Activated CD4-positive, alpha-beta T cell treated with anti-CD3 and anti-CD28 coated beads, Interleukin-2, Interleukin-6, amounts not matched to agents 100 ng/mL and 50 ng/mL, durations not matched to agents 16 hours and 8 hours (primary cell): ENCODE measurements around the gene CYP4Z1.
"Not testable (repeated sequence)": the region's sequence is repeated elsewhere in the genome, so short reads cannot be mapped to it uniquely, and the experiment has no call there.

Experiments
- DNase-seq: peaks from one replicate; pipeline ENCODE4 v3.0.0-alpha.2; 2020

Gene CYP4Z1

GRCh38 chr1:47129489-47130230 lies 62.6 kb downstream of the CYP4Z1 start:
- not testable (repeated sequence) for DNase-seq

- not testable (repeated sequence) for DNase-seq
Observed at GRCh38 chr1:47132665-47133064, 65.6 kb downstream of the CYP4Z1 start.

GRCh38 chr1:47137198-47137597 lies 70.2 kb downstream of the CYP4Z1 start, which contains the start of gene CYP4A22:
Gene CYP4A22 (plus strand): TSS chr1:47137441. CDS start chr1:47137486, 45 bp downstream.
- no peak for DNase-seq

- no peak for DNase-seq
Observed at GRCh38 chr1:47137925-47138615, 71.0 kb downstream of the CYP4Z1 start.

GRCh38 chr1:47140358-47140757 lies 73.3 kb downstream of the CYP4Z1 start:
- DNase-seq, result not testable (repeated sequence)

GRCh38 chr1:47143654-47144053 lies 76.6 kb downstream of the CYP4Z1 start:
- not testable (repeated sequence) for DNase-seq

GRCh38 chr1:47146495-47146894 lies 79.5 kb downstream of the CYP4Z1 start:
- DNase-seq, result not testable (repeated sequence)

- DNase-seq, result no peak
Observed at GRCh38 chr1:47147047-47147785, 80.2 kb downstream of the CYP4Z1 start.

GRCh38 chr1:47149162-47149561 lies 82.1 kb downstream of the CYP4Z1 start:
- DNase-seq, result not testable (repeated sequence)

- not testable (repeated sequence) for DNase-seq
Observed at GRCh38 chr1:47156457-47156856, 89.4 kb downstream of the CYP4Z1 start.

- DNase-seq, result not testable (repeated sequence)
Observed at GRCh38 chr1:47157957-47158356, 90.9 kb downstream of the CYP4Z1 start.

- no peak for DNase-seq
Observed at GRCh38 chr1:47160716-47161115, 93.7 kb downstream of the CYP4Z1 start.

- DNase-seq, result no peak
Observed at GRCh38 chr1:47161298-47162040, 94.4 kb downstream of the CYP4Z1 start.

- no peak for DNase-seq
Observed at GRCh38 chr1:47164552-47164951, 97.5 kb downstream of the CYP4Z1 start.
